ENCODE results near the gene DEXI.
A peak's percentile ranks its signal among the peaks of the same experiment; 100 is the strongest.

The DEXI gene

GRCh38 chr16:10936272-10936984 is 5.8 kb downstream of the DEXI start:
- H3K4ac ChIP-seq (ENCODE audit: low read depth in 1 of 2, low read length in 2 of 2): no peak overlapping the region
- no peak overlapping the region for H3K27ac ChIP-seq (ENCODE audit: low read length, poor library complexity, severe bottlenecking)
- peaks cover 34 to 52% of the 10 kb centered on the region in 2 experiments for H3K36me3 ChIP-seq (ENCODE audit: control insufficient read depth in 1 of 2, insufficient read depth in 2 of 2, low read depth in 1 of 2, low read length in 2 of 2)
- no peak overlapping the region for H2AK5ac ChIP-seq (ENCODE audit: low read length, severe bottlenecking)
- peaks cover 45% of the 10 kb centered on the region for H3K79me1 ChIP-seq (replicated peaks; ENCODE audit: low read length, poor library complexity, severe bottlenecking)
- no peak overlapping the region for H2BK120ac ChIP-seq (ENCODE audit: low read depth, low read length)
- no peak for DNase-seq
- no peak overlapping the region for H3K23ac ChIP-seq (ENCODE audit: low read length in 2 of 2)
- no peak overlapping the region for H3K4me3 ChIP-seq (ENCODE audit: insufficient read depth in 1 of 2, low read depth in 1 of 2, low read length in 2 of 2)
- H3K4me2 ChIP-seq (ENCODE audit: low read length, poor library complexity, severe bottlenecking): no peak overlapping the region
- H4K91ac ChIP-seq (ENCODE audit: low read length): no peak overlapping the region
- H3K18ac ChIP-seq (ENCODE audit: low read depth in 1 of 2, low read length in 2 of 2): no peak overlapping the region
- 92% methylated on average over 5 of the region's 8 CpGs for WGBS
- H2BK15ac ChIP-seq (ENCODE audit: low read depth, poor library complexity, severe bottlenecking): no peak overlapping the region
- H4K8ac ChIP-seq (ENCODE audit: low read length): no peak overlapping the region
- H3K9ac ChIP-seq (ENCODE audit: low read length): no peak overlapping the region
- no peaks in the 10 kb centered on the region for H3K27me3 ChIP-seq (ENCODE audit: control insufficient read depth in 1 of 2, insufficient read depth in 1 of 2, low read length in 2 of 2)
- H2BK12ac ChIP-seq (ENCODE audit: low read length in 2 of 2): no peak overlapping the region
- no peak overlapping the region for H3K14ac ChIP-seq (ENCODE audit: low read length in 2 of 2)
- no peak overlapping the region for H2AFZ ChIP-seq (ENCODE audit: low read depth, low read length)
- no peaks in the 10 kb centered on the region for H3K9me3 ChIP-seq (ENCODE audit: control insufficient read depth, low read length)
- H3K4me1 ChIP-seq (ENCODE audit: control insufficient read depth, insufficient read depth, low read depth, low read length): peaks cover 33% of the 10 kb centered on the region
- no peak overlapping the region for H2BK5ac ChIP-seq (ENCODE audit: low read depth, low read length, poor library complexity, severe bottlenecking)

GRCh38 chr16:10935226-10935915 is 6.9 kb downstream of the DEXI start:
- H2BK5ac ChIP-seq (ENCODE audit: low read depth, low read length, poor library complexity, severe bottlenecking): no peak overlapping the region
- H2AK5ac ChIP-seq (ENCODE audit: low read length, severe bottlenecking): no peak overlapping the region
- H4K91ac ChIP-seq (ENCODE audit: low read length): no peak overlapping the region
- no peak overlapping the region for H4K8ac ChIP-seq (ENCODE audit: low read length)
- H3K4me2 ChIP-seq (ENCODE audit: low read length, poor library complexity, severe bottlenecking): no peak overlapping the region
- no peak overlapping the region for H2BK12ac ChIP-seq (ENCODE audit: low read length in 2 of 2)
- no peak overlapping the region for H3K27ac ChIP-seq (ENCODE audit: low read length, poor library complexity, severe bottlenecking)
- no peak overlapping the region for H2BK120ac ChIP-seq (ENCODE audit: low read depth, low read length)
- no peak overlapping the region for H3K23ac ChIP-seq (ENCODE audit: low read length in 2 of 2)
- no peak for DNase-seq
- H2BK15ac ChIP-seq (ENCODE audit: low read depth, poor library complexity, severe bottlenecking): no peak overlapping the region
- no peak overlapping the region for H3K4me3 ChIP-seq (ENCODE audit: insufficient read depth in 1 of 2, low read depth in 1 of 2, low read length in 2 of 2)
- no peak overlapping the region for H3K18ac ChIP-seq (ENCODE audit: low read depth in 1 of 2, low read length in 2 of 2)
- no peak overlapping the region for H3K14ac ChIP-seq (ENCODE audit: low read length in 2 of 2)
- H3K27me3 ChIP-seq (ENCODE audit: control insufficient read depth in 1 of 2, insufficient read depth in 1 of 2, low read length in 2 of 2): no peaks in the 10 kb centered on the region
- no peak overlapping the region for H3K4ac ChIP-seq (ENCODE audit: low read depth in 1 of 2, low read length in 2 of 2)
- H3K4me1 ChIP-seq (ENCODE audit: control insufficient read depth, insufficient read depth, low read depth, low read length): peaks cover 28% of the 10 kb centered on the region
- 96% methylated on average over 5 of the region's 7 CpGs for WGBS
- H3K79me1 ChIP-seq (replicated peaks; ENCODE audit: low read length, poor library complexity, severe bottlenecking): peaks cover 52% of the 10 kb centered on the region
- no peaks in the 10 kb centered on the region for H3K9me3 ChIP-seq (ENCODE audit: control insufficient read depth, low read length)
- H2AFZ ChIP-seq (ENCODE audit: low read depth, low read length): no peak overlapping the region
- peak overlapping the region; percentile 2 for H3K9ac ChIP-seq (ENCODE audit: low read length)
- peaks cover 39 to 62% of the 10 kb centered on the region in 2 experiments for H3K36me3 ChIP-seq (ENCODE audit: control insufficient read depth in 1 of 2, insufficient read depth in 2 of 2, low read depth in 1 of 2, low read length in 2 of 2)

DNA sequence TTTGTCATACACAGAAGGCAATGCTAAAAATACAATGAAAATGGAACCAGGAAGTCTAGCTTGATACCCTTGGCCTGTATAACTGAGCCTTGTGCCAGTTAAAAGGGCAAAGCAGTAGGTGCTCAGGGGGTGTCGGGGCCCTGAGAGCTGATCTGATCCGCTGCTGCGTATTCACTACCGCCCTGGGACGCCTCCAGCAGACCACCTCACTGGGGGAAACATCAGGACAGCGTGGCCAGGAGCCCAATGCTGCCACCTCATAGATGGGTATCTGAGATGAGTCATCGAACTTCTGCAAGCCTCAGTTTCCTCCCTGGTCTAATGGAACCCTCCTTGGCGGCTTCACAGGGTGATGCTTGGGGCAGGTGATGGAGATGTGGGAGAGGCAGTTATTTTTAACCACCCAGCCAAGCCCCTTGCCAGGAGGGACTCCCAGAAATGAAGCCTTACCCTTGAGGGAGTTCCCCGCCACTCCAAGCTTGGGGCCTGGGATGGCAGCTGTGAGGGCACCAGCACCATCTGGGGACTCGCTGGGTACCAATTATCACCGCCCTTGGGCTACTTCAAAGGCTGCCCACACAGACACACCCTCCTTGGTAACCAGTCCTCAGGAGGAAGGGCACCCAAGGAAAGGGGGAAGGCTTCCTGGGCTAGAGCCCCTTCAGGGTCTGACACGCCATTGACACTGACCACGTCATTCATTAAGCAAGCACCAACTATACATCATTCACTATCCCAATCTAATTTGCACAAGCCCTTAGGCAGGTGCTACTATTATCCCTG is 7.8 kb downstream of the DEXI start:
- DNase-seq: no peak
- Histone ChIP-seq H3K9me3 (ENCODE audit: control insufficient read depth, low read length) (no peaks in the 10 kb centered on the region), H3K79me1 (replicated peaks; ENCODE audit: low read length, poor library complexity, severe bottlenecking) (peaks cover 56% of the 10 kb centered on the region), H3K36me3 (ENCODE audit: control insufficient read depth in 1 of 2, insufficient read depth in 2 of 2, low read depth in 1 of 2, low read length in 2 of 2) (peaks cover 46 to 57% of the 10 kb centered on the region in 2 experiments), H2AK5ac (ENCODE audit: low read length, severe bottlenecking) (no peak overlapping the region), H3K4me3 (ENCODE audit: insufficient read depth in 1 of 2, low read depth in 1 of 2, low read length in 2 of 2) (no peak overlapping the region), H3K18ac (ENCODE audit: low read depth in 1 of 2, low read length in 2 of 2) (no peak overlapping the region), H3K9ac (ENCODE audit: low read length) (no peak overlapping the region), H2BK120ac (ENCODE audit: low read depth, low read length) (no peak overlapping the region), H3K4me1 (ENCODE audit: control insufficient read depth, insufficient read depth, low read depth, low read length) (peaks cover 20% of the 10 kb centered on the region), H3K27ac (ENCODE audit: low read length, poor library complexity, severe bottlenecking) (no peak overlapping the region), H3K14ac (ENCODE audit: low read length in 2 of 2) (no peak overlapping the region), H3K4ac (ENCODE audit: low read depth in 1 of 2, low read length in 2 of 2) (no peak overlapping the region), H3K27me3 (ENCODE audit: control insufficient read depth in 1 of 2, insufficient read depth in 1 of 2, low read length in 2 of 2) (no peaks in the 10 kb centered on the region), H3K23ac (ENCODE audit: low read length in 2 of 2) (no peak overlapping the region), H3K4me2 (ENCODE audit: low read length, poor library complexity, severe bottlenecking) (no peak overlapping the region), H4K8ac (ENCODE audit: low read length) (no peak overlapping the region), H2BK12ac (ENCODE audit: low read length in 2 of 2) (no peak overlapping the region), H2BK5ac (ENCODE audit: low read depth, low read length, poor library complexity, severe bottlenecking) (no peak overlapping the region), H2AFZ (ENCODE audit: low read depth, low read length) (no peak overlapping the region), H2BK15ac (ENCODE audit: low read depth, poor library complexity, severe bottlenecking) (no peak overlapping the region), H4K91ac (ENCODE audit: low read length) (no peak overlapping the region)
- WGBS: 98% methylated on average over 12 of the region's 13 CpGs

DNA sequence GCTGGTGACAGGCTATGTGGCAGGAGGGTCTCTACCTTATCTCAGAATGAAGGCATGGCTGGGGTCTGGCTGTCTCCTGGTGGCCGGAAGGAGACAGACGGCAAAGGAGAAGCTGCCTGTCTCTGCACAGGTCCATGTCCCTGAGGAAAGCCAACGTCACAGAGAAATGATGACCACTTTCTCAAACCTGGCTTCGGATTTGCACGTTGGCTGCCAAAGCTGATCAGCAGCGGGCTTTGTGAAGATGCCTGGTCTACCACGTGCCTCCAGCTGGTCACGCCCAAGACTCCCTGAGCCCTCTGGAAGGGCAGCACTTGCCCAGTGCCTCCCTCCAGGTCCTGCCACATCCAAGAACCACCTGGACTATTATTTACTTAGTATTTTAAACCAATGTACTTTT is 8.4 kb downstream of the DEXI start:
- H3K9ac ChIP-seq (ENCODE audit: low read length): no peak overlapping the region
- H3K4me2 ChIP-seq (ENCODE audit: low read length, poor library complexity, severe bottlenecking): no peak overlapping the region
- peaks cover 55% of the 10 kb centered on the region for H3K79me1 ChIP-seq (replicated peaks; ENCODE audit: low read length, poor library complexity, severe bottlenecking)
- no peak overlapping the region for H4K8ac ChIP-seq (ENCODE audit: low read length)
- peaks cover 15% of the 10 kb centered on the region for H3K4me1 ChIP-seq (ENCODE audit: control insufficient read depth, insufficient read depth, low read depth, low read length)
- H2AK5ac ChIP-seq (ENCODE audit: low read length, severe bottlenecking): no peak overlapping the region
- no peak overlapping the region for H2BK15ac ChIP-seq (ENCODE audit: low read depth, poor library complexity, severe bottlenecking)
- H3K27ac ChIP-seq (ENCODE audit: low read length, poor library complexity, severe bottlenecking): no peak overlapping the region
- WGBS: 94% methylated on average over 8 of the region's 8 CpGs
- no peaks in the 10 kb centered on the region for H3K9me3 ChIP-seq (ENCODE audit: control insufficient read depth, low read length)
- H2BK12ac ChIP-seq (ENCODE audit: low read length in 2 of 2): no peak overlapping the region
- H2BK120ac ChIP-seq (ENCODE audit: low read depth, low read length): no peak overlapping the region
- no peak overlapping the region for H2AFZ ChIP-seq (ENCODE audit: low read depth, low read length)
- no peaks in the 10 kb centered on the region for H3K27me3 ChIP-seq (ENCODE audit: control insufficient read depth in 1 of 2, insufficient read depth in 1 of 2, low read length in 2 of 2)
- peak overlapping the region in 1 of 2 experiments; percentile 18 for H3K14ac ChIP-seq (ENCODE audit: low read length in 2 of 2)
- H3K4ac ChIP-seq (ENCODE audit: low read depth in 1 of 2, low read length in 2 of 2): no peak overlapping the region
- no peak for DNase-seq
- no peak overlapping the region for H4K91ac ChIP-seq (ENCODE audit: low read length)
- no peak overlapping the region for H3K18ac ChIP-seq (ENCODE audit: low read depth in 1 of 2, low read length in 2 of 2)
- H2BK5ac ChIP-seq (ENCODE audit: low read depth, low read length, poor library complexity, severe bottlenecking): no peak overlapping the region
- H3K4me3 ChIP-seq (ENCODE audit: insufficient read depth in 1 of 2, low read depth in 1 of 2, low read length in 2 of 2): no peak overlapping the region
- peaks cover 53 to 57% of the 10 kb centered on the region in 2 experiments for H3K36me3 ChIP-seq (ENCODE audit: control insufficient read depth in 1 of 2, insufficient read depth in 2 of 2, low read depth in 1 of 2, low read length in 2 of 2)
- no peak overlapping the region for H3K23ac ChIP-seq (ENCODE audit: low read length in 2 of 2)
